GM12878 (cell line): Measurements from ENCODE around the gene TMEM176A. TPM values are rescaled to one million over a fixed set of nuclear protein-coding genes. Genes with fewer than 3 reads are reported as not detected.
A peak's percentile ranks its signal among the peaks of the same experiment; 100 is the strongest.

ENCODE experiments used
- ATAC-seq: fragments of 200-7000 bp; cut with Tn5 transposase; 3 replicates; pipeline ENCODE4 v1.9.1; 2020; ENCODE audit warnings: mild to moderate bottlenecking, moderate library complexity
- BruUV-seq: library from RNA; stranded (reverse); fragments of 400-500 nt; replicated peaks from 2 replicates; lab custom pipeline; 2021; lab: Mats Ljungman, UMichigan
- CTCF ChIA-PET: fragments of 300-600 bp; sonication (Branson Sonifier 250); formaldehyde crosslinking; extraction: SDS; loops from one replicate; lab custom pipeline; 2021; ENCODE audit warnings: inconsistent platforms; lab: Yijun Ruan, JAX
- POLR2A ChIA-PET: fragments of 350-600 bp; formaldehyde crosslinking; extraction: SDS; loops from one replicate; lab custom pipeline; 2021; ENCODE audit warnings: inconsistent platforms; lab: Charles Lee
- RAD21 ChIA-PET: fragments of 300-600 bp; sonication (Branson Sonifier 250); formaldehyde crosslinking; loops from one replicate; lab custom pipeline; 2023; ENCODE audit warnings: antibody characterized with exemption; ENCODE audit not compliant: unreplicated experiment; lab: Charles Lee
- SMC1A ChIA-PET: fragments of 300-600 bp; sonication (Branson Sonifier 250); formaldehyde crosslinking; loops from one replicate; lab custom pipeline; 2023; ENCODE audit not compliant: unreplicated experiment, uncharacterized antibody; lab: Charles Lee
- DNase-seq: peaks from one replicate; pipeline ENCODE4 v3.0.0-alpha.2; 2011; ENCODE audit warnings: low read depth, low spot score
- FAIRE-seq: peaks from 3 replicates; lab custom pipeline; 2011; peaks lifted over from hg19 to GRCh38; lab: Jason Lieb, UNC
- H2AFZ ChIP-seq: 2 replicates; pipeline ENCODE4 v1.6.0; 2011; ENCODE audit warnings: low read depth, low read length, control low read depth; ENCODE audit not compliant: control insufficient read depth
- H3K27ac ChIP-seq: 2 replicates; pipeline ENCODE4 v1.5.1; 2011; ENCODE audit warnings: control low read depth; ENCODE audit not compliant: control insufficient read depth, insufficient read depth
- H3K27me3 ChIP-seq, 2 experiments: replicated peaks in 1 of 2; 2 replicates each; pipeline versions ENCODE4 v1.6.0 to v1.6.1; 2011; ENCODE audit warnings: low read length in 1 of 2; ENCODE audit not compliant: control insufficient read depth in 2 of 2, insufficient read depth in 2 of 2
- H3K36me3 ChIP-seq, 2 experiments: 2 replicates each; pipeline ENCODE4 v1.5.1; 2011; ENCODE audit warnings: low read length in 1 of 2; ENCODE audit not compliant: control insufficient read depth in 2 of 2, insufficient read depth in 2 of 2
- H3K4me1 ChIP-seq: 2 replicates; pipeline ENCODE4 v1.6.1; 2011; ENCODE audit warnings: mild to moderate bottlenecking, low read length, moderate library complexity, mixed read lengths; ENCODE audit not compliant: control insufficient read depth, insufficient read depth
- H3K4me2 ChIP-seq: 2 replicates; pipeline ENCODE4 v1.6.0; 2011; ENCODE audit warnings: control low read depth; ENCODE audit not compliant: control insufficient read depth, insufficient read depth
- H3K4me3 ChIP-seq: fragments of 200-600 bp; sonication (generic); 2 replicates; pipeline ENCODE4 v1.5.1; 2016
- H3K79me2 ChIP-seq: 2 replicates; pipeline ENCODE4 v1.6.0; 2011; ENCODE audit warnings: low read length; ENCODE audit not compliant: control insufficient read depth, insufficient read depth
- H3K9ac ChIP-seq: 2 replicates; pipeline ENCODE4 v1.8.0; 2011; ENCODE audit warnings: low read length, control low read depth, mixed read lengths; ENCODE audit not compliant: control insufficient read depth, insufficient read depth
- H3K9me3 ChIP-seq: replicated peaks from 3 replicates; pipeline ENCODE4 v1.5.1; 2011; ENCODE audit warnings: mild to moderate bottlenecking, low read length; ENCODE audit not compliant: control insufficient read depth, insufficient read depth
- H4K20me1 ChIP-seq: 2 replicates; pipeline ENCODE4 v1.6.0; 2011; ENCODE audit not compliant: control insufficient read depth, insufficient read depth
- BCL11A ChIP-seq: IDR thresholded peaks from 2 replicates; pipeline ENCODE4 v1.6.1; 2011; ENCODE audit warnings: low read depth, low read length
- DPF2 ChIP-seq: fragments of 450-650 bp; IDR thresholded peaks from 2 replicates; pipeline ENCODE4 v1.6.1; 2017; ENCODE audit warnings: mild to moderate bottlenecking
- EED ChIP-seq: sonication (generic); IDR thresholded peaks from 2 replicates; pipeline ENCODE4 v1.6.1; 2016; ENCODE audit warnings: antibody characterized with exemption, low read depth
- HDGF ChIP-seq: fragments of 450-650 bp; IDR thresholded peaks from 2 replicates; pipeline ENCODE4 v1.6.1; 2016; ENCODE audit warnings: antibody characterized with exemption
- JUND ChIP-seq: IDR thresholded peaks from 2 replicates; pipeline ENCODE4 v1.6.1; 2012; ENCODE audit warnings: low read depth, mild to moderate bottlenecking, low read length, improper control_type of control experiment, moderate library complexity
- KLF5 ChIP-seq: fragments of 450-650 bp; IDR thresholded peaks from 2 replicates; pipeline ENCODE4 v1.6.1; 2014; ENCODE audit warnings: mild to moderate bottlenecking; ENCODE audit not compliant: partially characterized antibody
- MYB ChIP-seq: fragments of 150-350 bp; IDR thresholded peaks from 2 replicates; pipeline ENCODE4 v1.6.1; 2014; ENCODE audit warnings: mild to moderate bottlenecking, low read depth, low read length, borderline replicate concordance
- SP1 ChIP-seq: IDR thresholded peaks from one replicate; pipeline ENCODE4 v1.6.1; 2011; ENCODE audit warnings: low read depth, low read length
- YY1 ChIP-seq: IDR thresholded peaks from 2 replicates; pipeline ENCODE4 v1.6.1; 2011; ENCODE audit warnings: low read depth, mild to moderate bottlenecking, low read length
- in situ Hi-C: fragments of 300-500 bp; cut with MboI; formaldehyde crosslinking; loops from 9 replicates; pipeline ENCODE4 v1.14.3; 2018; ENCODE audit warnings: mixed read lengths
- intact Hi-C: fragments of 100-400 bp; cut with micrococcal nuclease; formaldehyde crosslinking; loops from one replicate; pipeline ENCODE4 v1.14.2; 2022; ENCODE audit not compliant: unreplicated experiment
- polyA plus RNA-seq, 11 experiments: library from polyadenylated mRNA; depleted of rRNA in 4 of 11; unstranded in 6 of 11; stranded (reverse) in 5 of 11; fragments of >200 nt; fragmentation: Nextera tagmentation in 4 of 11; fragmentation: Illumina TruSeq in 1 of 11; extraction: Ambion mirVana in 4 of 11; extraction: Trizol in 1 of 11; gene quantifications; 1 replicate in 1 of 11; 2 replicates in 10 of 11; pipeline versions ENCODE4 v1.2.1 to v1.2.3, GENCODE V29; 2011 to 2016; ENCODE audit warnings: inconsistent platforms in 2 of 11, missing spikeins in 2 of 11, low read depth in 1 of 11
- total RNA-seq, 4 experiments: library from RNA; depleted of rRNA in 3 of 4; stranded (reverse); fragments of >200 nt in 3 of 4; fragmentation: Illumina TruSeq in 1 of 4; extraction: Trizol in 1 of 4; gene quantifications; 2 replicates each; pipeline versions ENCODE4 v1.2.1 to v1.2.3, GENCODE V29; 2013 to 2021

Gene TMEM176A
- total and polyA plus RNA-seq, 10 of the 15 experiments (the other 5 are each of a cell fraction or from before 2014, with no cell fraction given): not detected

- ATAC-seq: no peak
- SMC1A ChIA-PET: interaction anchor here (0.8 to 5.1 kb wide), 21 partner anchors 9 to 398 kb away, joined by 3 to 115 read pairs (median 5); partner anchors contain the start of genes GIMAP1, GIMAP2, GIMAP6 and GIMAP8
- no peak for FAIRE-seq
- TF ChIP-seq SP1: no peak
- TF ChIP-seq DPF2: no peak
- TF ChIP-seq YY1: no peak
- no peak for TF ChIP-seq MYB
- TF ChIP-seq HDGF: no peak
- TF ChIP-seq EED: 0 out of 2 replicates have a peak, but pooled peaks have one; percentile 3
- TF ChIP-seq KLF5: no peak
- TF ChIP-seq BCL11A: no peak
- no peak for TF ChIP-seq JUND
- no peak for DNase-seq
- no peaks in the 10 kb centered on the region for H4K20me1 ChIP-seq
- no peaks in the 10 kb centered on the region for H3K79me2 ChIP-seq
- CTCF ChIA-PET: interaction anchor here (0.6 to 4.8 kb wide), 24 partner anchors 10 to 394 kb away, joined by 3 to 112 read pairs (median 4); partner anchors contain the start of genes GIMAP2, GIMAP4, GIMAP6 and GIMAP8
- intact Hi-C loops (loop anchor here (1.0 to 5.0 kb wide), 3 partner anchors 69 to 123 kb away; partner anchors contain the start of gene GIMAP6), in situ Hi-C loops (loop anchor here (5.0 kb wide), 1 partner anchor 308 kb away; no protein-coding TSS in a partner anchor)
- H3K4me1 ChIP-seq: peaks cover 28% of the 10 kb centered on the region
- BruUV-seq: no TSS peak
- H3K9ac ChIP-seq: no peak overlapping the region; the same call in 1 of the 2 replicates
- H3K27me3 ChIP-seq: no peaks in the 10 kb centered on the region
- POLR2A ChIA-PET: interaction anchor here (0.8 to 1.1 kb wide), 3 partner anchors 303 to 321 kb away, joined by 3 to 5 read pairs (median 4); no protein-coding TSS in a partner anchor
- no peak overlapping the region for H2AFZ ChIP-seq
- no peak overlapping the region for H3K4me3 ChIP-seq
- RAD21 ChIA-PET: interaction anchor here (0.7 to 4.7 kb wide), 16 partner anchors 12 to 321 kb away, joined by 3 to 75 read pairs (median 6); partner anchors contain the start of genes GIMAP1, GIMAP2 and GIMAP8
- peak overlapping the region; percentile 57 for H3K27ac ChIP-seq
- H3K4me2 ChIP-seq: no peak overlapping the region; the same call in 1 of the 2 replicates
- no peaks in the 10 kb centered on the region for H3K9me3 ChIP-seq
- no peaks in the 10 kb centered on the region for H3K36me3 ChIP-seq
These were observed 45.6 kb upstream of the TMEM176A start for GRCh38 chr7:150754951-150755350.
